Neural cell (in vitro differentiated cells): Measurements from ENCODE around the gene EIF3K. TPM values are rescaled to one million over a fixed set of nuclear protein-coding genes. Genes with fewer than 3 reads are reported as not detected.

Experiments
- H2AFZ ChIP-seq: fragments of 200-600, 300-800 bp; sonication (generic), shearing (Covaris generic); 2 replicates; pipeline ENCODE4 v1.6.0; 2014; ENCODE audit warnings: low read depth, mild to moderate bottlenecking, antibody characterized with exemption, low read length, moderate library complexity
- H3F3A ChIP-seq: fragments of 200-600 bp; shearing (Covaris generic); 2 replicates; pipeline ENCODE4 v1.6.1; 2016; ENCODE audit warnings: mild to moderate bottlenecking, moderate library complexity, mixed read lengths, antibody characterized with exemption, low read length; ENCODE audit not compliant: insufficient read depth, poor library complexity, severe bottlenecking
- H3K27ac ChIP-seq: fragments of 200-600, 300-800 bp; sonication (generic), shearing (Covaris generic); 2 replicates; pipeline ENCODE4 v1.5.1; 2014; ENCODE audit warnings: mild to moderate bottlenecking, low read length, moderate library complexity
- H3K27me3 ChIP-seq: fragments of 300-800, 200-600 bp; sonication (generic), shearing (Covaris generic); 2 replicates; pipeline ENCODE4 v1.6.0; 2014; ENCODE audit warnings: mild to moderate bottlenecking, low read depth, low read length, moderate library complexity; ENCODE audit not compliant: insufficient read depth
- H3K36me3 ChIP-seq: fragments of 300-800, 200-600 bp; sonication (generic), shearing (Covaris generic); 2 replicates; pipeline ENCODE4 v1.5.1; 2014; ENCODE audit warnings: mild to moderate bottlenecking, antibody characterized with exemption, low read length, moderate library complexity; ENCODE audit not compliant: insufficient read depth
- H3K4me2 ChIP-seq: fragments of 300-800, 200-600 bp; sonication (generic), shearing (Covaris generic); 2 replicates; pipeline ENCODE4 v1.6.0; 2014; ENCODE audit warnings: mild to moderate bottlenecking, low read length
- H3K4me3 ChIP-seq: fragments of 300-800, 200-600 bp; sonication (generic), shearing (Covaris generic); 2 replicates; pipeline ENCODE4 v1.5.1; 2014; ENCODE audit warnings: mild to moderate bottlenecking, low read length, moderate library complexity
- H3K79me2 ChIP-seq: fragments of 200-600 bp; shearing (Covaris generic); replicated peaks from 2 replicates; pipeline ENCODE4 v1.6.0; 2014; ENCODE audit warnings: mild to moderate bottlenecking, low read length, moderate library complexity; ENCODE audit not compliant: insufficient read depth
- H3K9ac ChIP-seq: fragments of 300-800, 200-600 bp; sonication (generic), shearing (Covaris generic); 2 replicates; pipeline ENCODE4 v1.6.1; 2016; ENCODE audit warnings: mild to moderate bottlenecking, low read length, mixed read lengths
- H3K9me2 ChIP-seq: fragments of 200-600 bp; shearing (Covaris generic); 2 replicates; pipeline ENCODE4 v1.6.1; 2016; ENCODE audit warnings: mild to moderate bottlenecking, low read length, mixed read lengths; ENCODE audit not compliant: insufficient read depth
- H3K9me3 ChIP-seq: fragments of 200-600, 300-800 bp; sonication (generic), shearing (Covaris generic); 2 replicates; pipeline ENCODE4 v1.6.1; 2016; ENCODE audit warnings: mild to moderate bottlenecking, mixed run types, low read length, moderate library complexity, mixed read lengths
- H4K20me1 ChIP-seq: fragments of 200-600 bp; shearing (Covaris generic); 2 replicates; pipeline ENCODE4 v1.6.1; 2016; ENCODE audit warnings: mild to moderate bottlenecking, mixed run types; ENCODE audit not compliant: insufficient read depth
- CTCF ChIP-seq: fragments of 450-650 bp; IDR thresholded peaks from 2 replicates; pipeline ENCODE4 v1.5.1; 2014; ENCODE audit warnings: antibody characterized with exemption, mild to moderate bottlenecking, moderate library complexity; ENCODE audit not compliant: poor library complexity, severe bottlenecking
- EP300 ChIP-seq: fragments of 450-650 bp; conservative IDR thresholded peaks from 2 replicates; pipeline ENCODE4 v1.6.1; 2014; ENCODE audit warnings: antibody characterized with exemption, mild to moderate bottlenecking, moderate library complexity; ENCODE audit not compliant: poor library complexity, severe bottlenecking
- EZH2 ChIP-seq: fragments of 200-600, 300-800 bp; shearing (Covaris generic), sonication (generic); IDR thresholded peaks from 2 replicates; pipeline ENCODE4 v1.6.1; 2014; ENCODE audit warnings: antibody characterized with exemption, low read length, borderline replicate concordance, mild to moderate bottlenecking; ENCODE audit not compliant: insufficient read depth, poor library complexity, severe bottlenecking
- MXI1 ChIP-seq: fragments of 450-650 bp; conservative IDR thresholded peaks from 2 replicates; pipeline ENCODE4 v1.6.1; 2014; ENCODE audit warnings: antibody characterized with exemption, mild to moderate bottlenecking; ENCODE audit not compliant: poor library complexity, severe bottlenecking
- POLR2AphosphoS5 ChIP-seq: IDR thresholded peaks from 2 replicates; pipeline ENCODE4 v1.6.1; 2012
- TAF1 ChIP-seq: IDR thresholded peaks from 2 replicates; pipeline ENCODE4 v1.6.1; 2012; ENCODE audit warnings: low read depth
- polyA plus RNA-seq: library from polyadenylated mRNA; depleted of rRNA; stranded (reverse); fragments of >200 nt; gene quantifications from 2 replicates; pipeline ENCODE4 v1.2.3, GENCODE V29; 2014

The EIF3K gene
- polyA plus RNA-seq, 1 donor from 2014 or later = 462 TPM

DNA sequence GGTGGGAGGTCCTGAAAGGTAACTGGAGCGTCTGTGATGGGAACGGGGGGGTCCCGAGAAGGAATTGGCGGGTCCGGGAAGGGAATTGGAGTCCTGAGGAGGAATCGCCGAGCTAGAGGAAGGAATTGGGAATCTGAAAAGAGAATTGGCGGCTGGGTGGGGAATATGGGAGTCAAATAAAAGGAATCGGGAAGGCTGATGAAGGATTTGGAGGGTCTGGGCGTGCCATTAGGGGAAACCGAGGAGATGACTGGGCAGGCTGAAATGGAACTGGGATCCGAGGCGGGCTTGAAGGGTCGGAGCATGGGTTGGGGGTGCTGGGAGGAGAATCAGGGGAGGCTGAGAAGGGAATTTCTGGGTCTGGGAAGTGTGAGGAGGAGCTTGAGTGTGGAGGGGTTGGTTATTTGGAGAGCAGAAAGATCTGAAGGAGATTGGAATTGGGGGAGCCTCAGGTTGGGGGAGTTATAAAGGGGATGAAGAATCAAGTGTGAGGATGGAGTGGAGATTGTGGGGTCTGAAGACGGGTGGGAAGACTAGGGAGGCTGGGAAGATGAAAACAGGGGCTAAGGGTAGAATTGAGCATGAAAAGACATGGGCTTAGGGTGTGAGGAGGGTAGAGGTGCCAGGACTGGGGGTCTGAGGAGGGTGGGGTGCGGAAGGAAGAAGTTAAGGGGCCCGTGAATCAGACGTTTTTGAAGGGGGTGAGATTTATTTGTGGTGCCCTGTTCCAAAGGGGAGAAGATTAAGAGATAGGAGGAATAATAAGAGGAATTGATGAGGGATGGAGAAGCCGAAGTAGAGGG is 29.2 kb downstream of the EIF3K start:
- Histone ChIP-seq H3K27ac (peak overlapping the region; percentile 78), H3K9me2 (no peaks in the 10 kb centered on the region), H3K9me3 (no peaks in the 10 kb centered on the region), H3K36me3 (no peaks in the 10 kb centered on the region), H4K20me1 (peaks cover 5% of the 10 kb centered on the region), H3K79me2 (peaks cover 36% of the 10 kb centered on the region), H3K4me2 (peak overlapping the region; percentile 84), H3K27me3 (no peaks in the 10 kb centered on the region), H3F3A (peaks cover 4% of the 10 kb centered on the region), H2AFZ (peak overlapping the region; percentile 69), H3K9ac (peak overlapping the region; percentile 83), H3K4me3 (peak overlapping the region; percentile 97)
- no peak for TF ChIP-seq EZH2
- TF ChIP-seq MXI1 = peak; percentile 14

DNA sequence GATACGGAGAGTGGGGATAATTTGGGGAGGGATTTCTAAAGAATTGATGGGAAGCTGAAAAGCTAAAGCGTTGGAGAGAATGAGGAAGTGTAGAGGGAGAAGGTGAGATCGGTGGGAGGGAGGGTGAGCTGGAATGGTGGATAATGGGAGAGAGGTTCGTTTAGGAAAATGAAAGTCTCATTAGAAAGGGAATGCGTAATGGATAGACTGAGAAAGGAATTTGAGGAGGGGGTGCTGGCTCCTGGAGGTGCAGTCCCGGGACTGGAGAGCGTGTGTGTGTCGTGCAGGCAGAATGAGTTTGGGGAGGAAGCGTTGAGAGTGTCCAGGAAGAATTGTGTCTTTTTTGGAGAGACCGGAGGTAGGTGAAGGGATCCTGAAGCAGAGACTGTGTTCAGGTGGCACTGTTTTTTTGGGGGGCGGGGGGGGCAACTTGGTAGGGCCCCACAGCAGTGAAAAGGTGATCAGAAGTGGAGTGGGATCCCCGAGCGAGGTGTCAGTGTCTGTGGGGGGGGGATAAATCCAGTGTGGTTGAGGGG is 29.8 kb downstream of the EIF3K start:
- Histone ChIP-seq H4K20me1 (peaks cover 5% of the 10 kb centered on the region), H3K9me2 (no peaks in the 10 kb centered on the region), H3K4me2 (peak overlapping the region; percentile 84), H3K4me3 (peak overlapping the region; percentile 97), H3K36me3 (no peaks in the 10 kb centered on the region), H3K79me2 (peaks cover 42% of the 10 kb centered on the region), H3K27ac (peak overlapping the region; percentile 78), H2AFZ (no peak overlapping the region), H3F3A (peaks cover 4% of the 10 kb centered on the region), H3K9ac (peak overlapping the region; percentile 83), H3K9me3 (no peaks in the 10 kb centered on the region), H3K27me3 (no peaks in the 10 kb centered on the region)
- TF ChIP-seq EZH2 (no peak), CTCF (no peak), TAF1 (no peak), EP300 (no peak), POLR2AphosphoS5 (no peak)

DNA sequence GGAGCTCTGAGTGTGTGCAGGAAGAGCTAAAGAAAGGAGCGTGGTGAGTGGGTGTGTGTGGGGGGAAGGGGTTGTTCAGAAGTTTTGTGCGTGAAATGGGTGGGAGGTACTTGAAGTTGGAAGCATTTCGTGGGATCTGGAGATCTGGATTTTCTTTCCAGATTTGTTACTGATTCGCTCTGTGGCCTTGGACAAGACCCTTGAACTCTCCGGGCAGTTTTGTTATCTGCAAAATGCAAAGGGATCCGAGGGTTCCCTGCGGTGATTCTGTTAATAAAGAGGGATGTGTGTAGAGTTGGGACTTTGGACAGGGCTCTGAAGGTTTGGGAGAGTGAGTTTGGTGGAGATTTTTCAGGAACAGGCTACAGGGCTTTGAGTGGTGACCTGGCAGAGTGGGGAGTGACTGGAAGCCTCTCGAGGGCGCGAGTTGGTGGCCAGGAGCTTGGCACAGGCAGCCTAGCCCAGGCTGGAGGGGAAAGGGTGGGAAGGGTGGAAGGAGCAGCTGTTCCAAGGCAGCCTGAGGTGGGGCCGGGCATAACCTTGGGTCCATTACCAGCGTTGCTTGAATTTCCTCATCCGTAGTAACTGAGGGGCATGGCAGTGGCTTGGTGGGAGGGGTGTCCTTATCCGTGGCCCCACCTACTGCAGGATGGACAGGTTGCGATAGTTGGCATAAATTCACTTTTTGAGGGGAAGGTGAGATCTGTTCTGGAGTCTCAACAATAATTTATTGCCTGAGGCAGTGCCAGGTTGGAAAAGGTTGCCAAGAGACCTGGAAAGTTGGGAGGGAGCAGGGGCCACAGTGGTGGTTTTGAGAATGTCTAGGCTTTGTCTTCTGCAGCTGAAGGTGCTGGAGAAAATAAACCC is 30.6 kb downstream of the EIF3K start:
- TF ChIP-seq MXI1 = no peak
- no peak for TF ChIP-seq CTCF
- Histone ChIP-seq H2AFZ (no peak overlapping the region), H3K4me3 (peak overlapping the region; percentile 97), H3F3A (peaks cover 4% of the 10 kb centered on the region), H3K27ac (peak overlapping the region; percentile 78), H3K79me2 (peaks cover 49% of the 10 kb centered on the region), H3K27me3 (no peaks in the 10 kb centered on the region), H3K9me3 (no peaks in the 10 kb centered on the region), H3K36me3 (no peaks in the 10 kb centered on the region), H3K9me2 (no peaks in the 10 kb centered on the region), H4K20me1 (peaks cover 5% of the 10 kb centered on the region), H3K9ac (peak overlapping the region; percentile 83), H3K4me2 (peak overlapping the region; percentile 84)
